SK-N-SH treated with all-trans-retinoic acid at 6 μM for 48 hours (cell line): ENCODE measurements around the gene CARS1.

Experiments
- ARNTL ChIP-seq: fragments of 450-650 bp; formaldehyde crosslinking; IDR thresholded peaks from 2 replicates; pipeline ENCODE4 v1.5.0; 2020; ENCODE audit warnings: low read depth, mild to moderate bottlenecking, moderate library complexity, borderline replicate concordance
- CREB5 ChIP-seq: fragments of 250-450 bp; sonication (Bioruptor Pico); IDR thresholded peaks from 2 replicates; pipeline ENCODE4 v1.5.1; 2020; ENCODE audit warnings: low read depth, mild to moderate bottlenecking, moderate library complexity
- ISL1 ChIP-seq: fragments of 250-450 bp; sonication (Bioruptor Pico); IDR thresholded peaks from 2 replicates; pipeline ENCODE4 v2.1.2; 2022; ENCODE audit warnings: mild to moderate bottlenecking, moderate library complexity
- PATZ1 ChIP-seq: fragments of 250-450 bp; sonication (Bioruptor Pico); IDR thresholded peaks from 2 replicates; pipeline ENCODE4 v1.8.0; 2020; ENCODE audit warnings: mild to moderate bottlenecking, moderate library complexity, borderline replicate concordance
- POU6F1 ChIP-seq: fragments of 250-450 bp; sonication (Bioruptor Pico); IDR thresholded peaks from 2 replicates; pipeline ENCODE4 v1.8.0; 2021; ENCODE audit warnings: low read depth, mild to moderate bottlenecking, moderate library complexity, borderline replicate concordance
- ZC3H10 ChIP-seq: fragments of 250-450 bp; sonication (Bioruptor Pico); IDR thresholded peaks from 2 replicates; pipeline ENCODE4 v1.5.1; 2021; ENCODE audit warnings: mild to moderate bottlenecking, moderate library complexity
- ZNF8 ChIP-seq: fragments of 450-650 bp; formaldehyde crosslinking; IDR thresholded peaks from 2 replicates; pipeline ENCODE4 v1.5.0; 2020; ENCODE audit warnings: mild to moderate bottlenecking, moderate library complexity

GRCh38 chr11:2974272-2974671, 83.0 kb downstream of the CARS1 start:
- no peak for TF ChIP-seq ARNTL (CRISPR knock-in tag)
- no peak for TF ChIP-seq PATZ1 (CRISPR knock-in tag)
- TF ChIP-seq CREB5, result no peak
- no peak for TF ChIP-seq ZNF8 (CRISPR knock-in tag)
- no peak for TF ChIP-seq ISL1 (CRISPR knock-in tag)
- no peak for TF ChIP-seq POU6F1 (CRISPR knock-in tag)
- no peak for TF ChIP-seq ZC3H10
